ENCODE data around the gene EOLA1. TPM values are rescaled to one million over a fixed set of nuclear protein-coding genes. Genes with fewer than 3 reads are reported as not detected.
"Not testable (repeated sequence)": the region's sequence is repeated elsewhere in the genome, so short reads cannot be mapped to it uniquely, and the experiment has no call there.

Gene EOLA1
- total RNA-seq, 2 experiments from 2014 or later = 33.2 to 37.2 TPM

DNA sequence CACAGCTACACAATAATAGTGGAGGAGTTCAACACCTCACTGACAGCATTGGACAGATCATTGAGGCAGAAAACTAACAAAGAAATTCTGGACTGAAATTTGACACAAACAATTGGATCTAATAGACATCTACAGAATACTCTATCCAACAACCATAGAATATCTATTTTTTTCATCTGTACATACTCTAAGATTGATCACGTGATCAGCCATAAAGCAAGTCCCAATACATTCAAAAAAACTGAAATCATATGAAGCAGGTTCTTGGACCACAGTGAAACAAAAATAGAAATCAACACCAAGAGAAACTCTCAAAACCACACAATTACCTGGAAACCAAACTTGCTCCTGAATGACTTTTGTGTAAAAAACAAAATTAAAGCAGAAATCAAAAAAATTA lies 23.5 kb upstream of the EOLA1 start:
- H3K4me3 Mint-ChIP-seq = no peak overlapping the region
- no peak for DNase-seq
- ChIA-PET CTCF (interaction anchor here (2.1 kb wide), 1 partner anchor 13 kb away, joined by 7 read pairs; the partner anchor contains the start of gene IDS), POLR2A (no interaction called here)
- peaks cover 5% of the 10 kb centered on the region for H3K36me3 Mint-ChIP-seq (ENCODE audit: low read depth)
- H3K27ac Mint-ChIP-seq = no peak overlapping the region
- peaks cover 78% of the 10 kb centered on the region for H3K4me1 Mint-ChIP-seq
- peaks cover 2% of the 10 kb centered on the region for H3K27me3 Mint-ChIP-seq
- H3K9me3 Mint-ChIP-seq = peaks cover 2% of the 10 kb centered on the region

DNA sequence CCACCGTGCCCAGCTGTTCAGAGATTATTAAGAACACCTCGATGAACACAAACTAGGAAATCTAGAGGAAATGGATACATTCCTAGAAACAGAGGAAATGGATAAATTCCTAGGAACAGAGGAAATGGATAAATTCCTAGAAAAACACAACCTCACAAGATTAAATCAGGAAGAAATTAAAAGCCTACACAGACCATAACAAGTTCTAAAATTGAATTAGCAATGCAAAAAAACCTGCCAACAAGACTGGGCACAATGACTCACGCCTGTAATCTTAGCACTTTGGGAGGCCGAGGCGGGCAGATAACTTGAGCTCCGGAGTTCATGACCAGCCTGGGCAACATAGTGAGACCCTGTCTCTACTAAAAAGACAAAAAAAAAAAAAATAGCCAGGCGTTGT lies 22.6 kb upstream of the EOLA1 start:
- Mint-ChIP-seq H3K36me3 (ENCODE audit: low read depth) (peaks cover 5% of the 10 kb centered on the region), H3K4me1 (peaks cover 81% of the 10 kb centered on the region), H3K9me3 (peaks cover 2% of the 10 kb centered on the region), H3K4me3 (no peak overlapping the region), H3K27ac (no peak overlapping the region), H3K27me3 (peaks cover 2% of the 10 kb centered on the region)
- POLR2A ChIA-PET = no interaction called here
- CTCF ChIA-PET = interaction anchor here (2.1 kb wide), 1 partner anchor 13 kb away, joined by 7 read pairs; the partner anchor contains the start of gene IDS
- DNase-seq = no peak

DNA sequence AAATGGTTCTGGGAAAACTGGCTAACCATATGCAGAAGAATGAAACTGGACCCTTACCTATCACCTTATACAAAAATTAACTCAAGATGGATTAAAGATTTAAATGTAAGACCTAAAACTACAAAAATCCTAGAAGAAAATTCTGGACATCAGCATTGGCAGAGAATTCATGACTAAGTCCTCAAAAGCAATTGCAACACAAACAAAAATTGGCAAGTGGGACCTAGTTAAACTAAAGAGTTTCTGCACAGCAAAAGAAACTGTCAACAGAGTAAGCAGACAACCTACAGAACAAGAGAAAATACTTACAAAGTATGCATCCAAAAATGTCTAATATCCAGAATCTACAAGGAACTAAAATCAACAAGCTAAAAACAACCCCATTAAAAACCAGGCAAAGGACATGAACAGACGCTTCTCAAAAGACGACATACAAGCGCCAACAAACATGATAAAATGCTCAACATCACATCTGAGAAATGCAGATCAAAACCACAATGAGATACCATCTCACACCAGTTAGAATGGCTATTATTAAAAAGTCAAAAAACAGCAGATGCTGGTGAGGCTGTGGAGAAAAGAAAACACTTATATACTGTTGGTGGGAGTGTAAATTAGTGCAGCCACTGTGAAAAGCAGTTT lies 20.1 kb upstream of the EOLA1 start:
- H3K36me3 Mint-ChIP-seq (ENCODE audit: low read depth); H3K27me3 Mint-ChIP-seq; POLR2A ChIA-PET; DNase-seq; H3K9me3 Mint-ChIP-seq; H3K27ac Mint-ChIP-seq; H3K4me3 Mint-ChIP-seq: not testable (repeated sequence)
- CTCF ChIA-PET = interaction anchor here (0.6 to 1.0 kb wide), 4 partner anchors 7 to 311 kb away, joined by 3 to 5 read pairs (median 4); no protein-coding TSS in a partner anchor
- H3K4me1 Mint-ChIP-seq = peaks cover 64% of the 10 kb centered on the region

DNA sequence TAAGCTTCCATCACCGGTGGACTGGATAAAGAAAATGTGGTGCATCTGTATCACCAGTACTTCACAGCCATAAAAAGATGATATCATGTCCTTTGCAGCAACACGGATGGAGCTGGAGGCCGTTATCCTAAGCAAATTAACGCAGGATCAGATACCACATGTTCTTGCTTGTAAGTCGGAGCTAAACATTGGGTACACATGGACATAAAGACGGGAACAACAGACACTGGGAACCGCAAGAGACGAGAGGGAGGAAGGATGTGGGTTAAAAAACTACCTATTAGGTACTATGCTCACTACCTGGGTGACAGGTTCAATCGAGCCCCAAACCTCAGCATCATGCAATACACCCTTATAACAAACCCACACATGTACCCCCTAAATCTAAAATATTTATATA lies 19.4 kb upstream of the EOLA1 start:
- CTCF ChIA-PET = interaction anchor here (0.9 to 3.0 kb wide), 3 partner anchors 8 to 14 kb away, joined by 3 to 19 read pairs (median 4); no protein-coding TSS in a partner anchor
- H3K4me1 Mint-ChIP-seq = peaks cover 65% of the 10 kb centered on the region
- DNase-seq = peak; percentile 13
- H3K27ac Mint-ChIP-seq = peak overlapping the region; percentile 62
- peaks cover 2% of the 10 kb centered on the region for H3K27me3 Mint-ChIP-seq
- peaks cover 2% of the 10 kb centered on the region for H3K9me3 Mint-ChIP-seq
- H3K36me3 Mint-ChIP-seq (ENCODE audit: low read depth) = peaks cover 5% of the 10 kb centered on the region
- POLR2A ChIA-PET = no interaction called here
- H3K4me3 Mint-ChIP-seq = peak overlapping the region; percentile 18

DNA sequence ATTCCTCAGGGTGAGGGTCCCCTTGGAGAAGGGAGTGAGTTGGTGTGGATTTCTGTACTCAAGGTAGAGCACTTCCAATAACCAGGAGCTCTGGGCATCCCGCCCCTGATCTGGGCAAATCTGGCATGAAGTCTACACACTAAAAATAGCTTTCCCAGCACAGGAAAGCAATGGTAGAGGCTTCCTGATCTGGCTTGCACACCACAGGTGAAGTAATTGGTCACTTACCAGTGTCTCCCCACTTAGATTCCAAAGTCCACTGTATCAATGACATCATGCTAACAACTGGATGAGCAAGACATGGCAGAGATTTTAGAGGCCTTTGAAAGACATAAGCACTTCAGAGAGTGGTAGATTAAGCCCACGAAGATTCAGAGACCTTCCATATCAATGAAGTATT lies 17.9 kb upstream of the EOLA1 start:
- POLR2A ChIA-PET = no interaction called here
- no peaks in the 10 kb centered on the region for H3K9me3 Mint-ChIP-seq
- H3K27ac Mint-ChIP-seq = no peak overlapping the region
- CTCF ChIA-PET = interaction anchor here (3.0 kb wide), 1 partner anchor 11 kb away, joined by 19 read pairs; no protein-coding TSS in a partner anchor
- peaks cover 3% of the 10 kb centered on the region for H3K36me3 Mint-ChIP-seq (ENCODE audit: low read depth)
- no peaks in the 10 kb centered on the region for H3K27me3 Mint-ChIP-seq
- peaks cover 56% of the 10 kb centered on the region for H3K4me1 Mint-ChIP-seq
- H3K4me3 Mint-ChIP-seq = no peak overlapping the region
- no peak for DNase-seq

DNA sequence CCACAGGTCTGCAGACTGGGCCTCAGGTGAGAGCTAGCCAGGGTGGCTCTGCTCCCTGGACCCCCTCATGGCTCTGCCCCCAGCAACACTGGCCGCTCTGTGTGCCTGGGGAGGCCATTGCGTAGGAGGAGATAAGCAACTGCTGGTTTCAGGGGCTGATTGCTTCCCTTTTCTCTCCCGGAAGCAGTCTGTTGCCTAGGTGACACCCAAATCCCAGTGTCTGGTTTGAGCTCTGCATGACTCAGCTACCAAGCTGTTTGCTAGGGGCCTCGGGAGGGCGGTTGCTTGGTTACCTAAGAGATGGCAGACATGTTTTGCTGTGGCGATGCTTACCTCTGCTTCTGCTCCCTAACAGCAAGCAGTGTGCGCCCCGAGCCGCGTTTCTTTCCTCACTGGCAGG lies 15.4 kb upstream of the EOLA1 start:
- H3K9me3 Mint-ChIP-seq; H3K4me3 Mint-ChIP-seq; POLR2A ChIA-PET; H3K27me3 Mint-ChIP-seq; H3K36me3 Mint-ChIP-seq (ENCODE audit: low read depth): not testable (repeated sequence)
- Mint-ChIP-seq H3K4me1 (peaks cover 47% of the 10 kb centered on the region), H3K27ac (peak overlapping the region; percentile 90)
- peak; percentile 73 for DNase-seq
- CTCF ChIA-PET = interaction anchor here (1.3 kb wide), 1 partner anchor 13 kb away, joined by 6 read pairs; no protein-coding TSS in a partner anchor

DNA sequence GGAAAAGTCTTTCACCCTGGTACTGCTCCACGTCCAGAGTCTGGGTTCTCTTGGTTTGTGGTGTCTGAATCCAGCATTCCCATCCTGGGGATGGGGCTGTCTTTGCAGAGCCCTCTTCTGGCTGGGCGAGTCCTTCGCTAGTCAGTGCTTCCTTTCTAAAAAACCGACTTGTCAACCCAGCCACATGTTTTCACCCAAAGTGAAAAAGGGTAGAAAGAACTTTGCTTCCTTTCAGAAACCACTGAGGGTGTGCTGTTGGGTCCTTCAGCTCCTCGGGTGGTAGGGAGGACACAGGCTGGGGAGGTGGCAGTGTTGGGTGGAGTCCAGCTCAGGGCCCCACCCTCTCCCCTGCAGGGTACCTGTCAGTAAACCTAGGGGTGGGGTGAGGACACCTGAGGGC lies 14.9 kb upstream of the EOLA1 start:
- H3K9me3 Mint-ChIP-seq; H3K27me3 Mint-ChIP-seq; POLR2A ChIA-PET; H3K36me3 Mint-ChIP-seq (ENCODE audit: low read depth): not testable (repeated sequence)
- peaks cover 42% of the 10 kb centered on the region for H3K4me1 Mint-ChIP-seq
- DNase-seq = peak; percentile 42
- CTCF ChIA-PET = interaction anchor here (1.0 kb wide), 1 partner anchor 14 kb away, joined by 3 read pairs; no protein-coding TSS in a partner anchor
- peak overlapping the region; percentile 90 for H3K27ac Mint-ChIP-seq
- H3K4me3 Mint-ChIP-seq = peak overlapping the region; percentile 47

DNA sequence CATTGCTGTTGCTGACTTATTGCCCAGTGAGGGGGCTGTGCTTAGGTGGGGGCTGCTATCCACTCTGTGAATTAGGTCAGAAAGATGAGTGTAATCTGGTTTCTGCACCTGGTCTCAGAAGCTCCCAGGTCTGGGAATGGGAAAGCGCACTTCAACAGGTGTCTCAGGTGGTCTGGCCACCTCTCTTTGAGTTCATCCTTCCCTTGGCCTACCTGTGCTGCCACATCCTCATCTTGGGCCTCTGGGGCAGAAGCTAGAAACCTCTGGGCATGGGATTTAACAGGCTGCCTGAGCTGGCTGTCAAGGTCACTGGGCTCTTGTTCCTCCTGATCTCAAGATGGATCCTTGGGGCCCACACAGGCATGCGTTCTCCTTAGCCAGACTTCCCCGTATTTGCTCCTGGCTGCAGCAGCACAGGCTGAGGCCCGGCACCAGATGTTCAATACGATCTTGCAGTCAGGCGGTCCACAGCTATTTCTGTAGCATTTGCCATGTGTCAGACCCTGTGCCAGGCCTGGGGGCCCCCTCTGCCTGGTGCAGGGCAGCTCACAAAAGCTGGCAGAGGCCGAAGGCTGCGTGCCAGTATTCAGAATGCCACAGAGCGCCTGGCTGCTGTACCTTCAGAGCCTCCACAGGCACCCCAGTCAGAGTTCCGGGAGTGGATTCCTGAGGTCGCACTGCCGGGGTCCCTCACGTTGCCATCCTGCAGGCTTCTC lies 14.3 kb upstream of the EOLA1 start:
- peaks cover 37% of the 10 kb centered on the region for H3K4me1 Mint-ChIP-seq
- POLR2A ChIA-PET; H3K9me3 Mint-ChIP-seq; H3K36me3 Mint-ChIP-seq (ENCODE audit: low read depth); H3K4me3 Mint-ChIP-seq; DNase-seq; H3K27me3 Mint-ChIP-seq: not testable (repeated sequence)
- CTCF ChIA-PET = interaction anchor here (1.0 kb wide), 1 partner anchor 14 kb away, joined by 3 read pairs; no protein-coding TSS in a partner anchor
- peak overlapping the region; percentile 90 for H3K27ac Mint-ChIP-seq

DNA sequence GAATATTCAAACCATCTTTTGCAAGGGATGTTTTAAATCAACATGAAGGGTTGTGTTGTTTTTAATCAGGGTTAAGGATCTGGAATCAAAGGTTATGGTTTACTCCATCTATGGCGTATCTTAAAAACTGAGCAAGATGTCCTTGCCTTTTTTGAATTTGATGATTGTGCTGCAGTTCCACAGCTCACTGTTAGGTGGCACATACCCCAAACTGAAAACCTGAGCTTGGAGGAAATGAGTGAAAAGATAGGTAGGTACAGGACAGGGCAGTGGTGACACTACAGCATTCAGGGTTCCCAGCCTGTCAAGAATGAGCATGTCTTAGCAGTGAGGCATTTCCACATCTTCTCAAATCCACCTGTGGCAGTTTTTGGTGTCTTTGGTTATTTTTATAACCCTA lies 13.1 kb upstream of the EOLA1 start:
- H3K4me3 Mint-ChIP-seq = no peak overlapping the region

DNA sequence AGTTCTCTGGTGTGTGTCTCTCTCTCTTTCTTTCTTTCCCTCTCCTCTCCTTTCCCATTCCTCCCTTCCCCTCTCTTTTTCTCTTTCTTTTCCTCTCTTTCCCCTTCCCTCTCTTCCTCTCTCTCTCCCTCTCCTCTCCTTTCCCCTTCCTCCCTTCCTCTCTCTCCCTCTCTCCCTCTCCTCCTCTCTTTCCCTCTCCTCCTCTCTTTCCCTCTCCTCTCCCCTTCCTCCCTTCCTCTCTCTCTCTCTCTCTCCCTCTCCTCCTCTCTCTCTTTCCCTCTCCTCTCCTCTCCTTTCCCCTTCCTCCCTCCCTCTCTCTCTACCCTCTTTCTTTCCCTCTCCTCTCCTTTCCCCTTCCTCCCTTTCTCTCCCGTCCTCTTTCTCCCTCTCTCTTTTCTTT lies 12.4 kb upstream of the EOLA1 start:
- no peaks in the 10 kb centered on the region for H3K9me3 Mint-ChIP-seq
- no peak for DNase-seq
- CTCF ChIA-PET = interaction anchor here (1.0 to 1.5 kb wide), 4 partner anchors 12 to 24 kb away, joined by 3 to 8 read pairs (median 4); partner anchors contain the start of gene EOLA1
- H3K27me3 Mint-ChIP-seq = no peaks in the 10 kb centered on the region
- no peak overlapping the region for H3K27ac Mint-ChIP-seq
- peaks cover 25% of the 10 kb centered on the region for H3K4me1 Mint-ChIP-seq
- H3K36me3 Mint-ChIP-seq (ENCODE audit: low read depth) = peaks cover 1% of the 10 kb centered on the region
- no peak overlapping the region for H3K4me3 Mint-ChIP-seq
- POLR2A ChIA-PET = interaction anchor here (1.0 kb wide), 1 partner anchor 11 kb away, joined by 4 read pairs; no protein-coding TSS in a partner anchor

More for the DNA sequence above, 13.1 kb upstream of the EOLA1 start:
- CTCF ChIA-PET = interaction anchor here (0.7 to 1.5 kb wide), 4 partner anchors 12 to 49 kb away, joined by 3 to 8 read pairs (median 4); partner anchors contain the start of gene EOLA1
- POLR2A ChIA-PET = interaction anchor here (1.0 kb wide), 1 partner anchor 12 kb away, joined by 4 read pairs; no protein-coding TSS in a partner anchor
- Mint-ChIP-seq H3K4me1 (peaks cover 30% of the 10 kb centered on the region), H3K9me3 (no peaks in the 10 kb centered on the region), H3K27me3 (no peaks in the 10 kb centered on the region), H3K27ac (peak overlapping the region; percentile 73), H3K36me3 (ENCODE audit: low read depth) (peaks cover 1% of the 10 kb centered on the region)
- DNase-seq = peak; percentile 37

DNA sequence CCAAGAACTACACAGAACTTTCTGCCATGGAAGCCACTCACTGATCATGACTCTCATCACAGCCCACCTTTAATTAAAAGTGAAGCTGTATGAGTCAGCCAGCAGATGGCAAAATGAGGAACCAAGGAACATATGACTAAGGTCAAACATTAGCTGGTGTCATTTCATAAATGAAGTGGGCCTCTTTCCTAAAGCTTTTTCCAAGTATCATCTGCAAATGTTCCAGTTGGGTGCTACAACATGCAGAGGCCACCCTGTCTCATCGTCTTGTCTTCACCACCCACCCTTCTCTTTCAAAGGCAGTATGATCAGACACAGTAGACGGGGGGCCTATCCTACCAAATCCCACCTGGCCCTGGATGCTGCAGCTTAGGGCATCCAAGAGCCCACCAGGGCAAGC lies 9.2 kb upstream of the EOLA1 start:
- ChIA-PET CTCF (no interaction called here), POLR2A (no interaction called here)
- H3K27me3 Mint-ChIP-seq = no peaks in the 10 kb centered on the region

DNA sequence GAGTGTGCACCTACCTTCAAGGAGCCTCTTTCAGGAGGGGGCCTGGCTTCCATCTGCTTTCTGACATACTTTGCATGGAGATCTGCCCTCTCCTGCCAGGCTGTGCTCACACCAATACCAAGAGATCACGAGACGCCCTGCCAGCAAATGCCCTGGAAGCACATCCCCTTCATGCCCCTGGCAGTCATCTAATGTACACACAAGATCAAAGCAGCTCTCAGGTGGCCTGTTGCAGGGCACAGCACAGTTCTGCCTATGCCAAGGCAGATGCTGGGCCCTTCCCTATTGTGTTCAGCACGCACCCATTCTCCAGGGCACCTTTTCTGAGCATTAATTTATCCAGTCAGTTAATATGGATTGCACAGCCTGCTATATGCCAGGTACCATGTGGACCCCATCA lies 7.9 kb upstream of the EOLA1 start:
- H3K36me3 Mint-ChIP-seq (ENCODE audit: low read depth); H3K4me3 Mint-ChIP-seq; H3K27me3 Mint-ChIP-seq; H3K27ac Mint-ChIP-seq; POLR2A ChIA-PET; CTCF ChIA-PET; DNase-seq; H3K9me3 Mint-ChIP-seq; H3K4me1 Mint-ChIP-seq: not testable (repeated sequence)

More for the DNA sequence above, 9.2 kb upstream of the EOLA1 start:
- H3K27ac Mint-ChIP-seq = no peak overlapping the region
- H3K4me3 Mint-ChIP-seq = no peak overlapping the region
- DNase-seq = no peak
- no peaks in the 10 kb centered on the region for H3K9me3 Mint-ChIP-seq
- peaks cover 10% of the 10 kb centered on the region for H3K4me1 Mint-ChIP-seq
- H3K36me3 Mint-ChIP-seq (ENCODE audit: low read depth) = peaks cover 3% of the 10 kb centered on the region

DNA sequence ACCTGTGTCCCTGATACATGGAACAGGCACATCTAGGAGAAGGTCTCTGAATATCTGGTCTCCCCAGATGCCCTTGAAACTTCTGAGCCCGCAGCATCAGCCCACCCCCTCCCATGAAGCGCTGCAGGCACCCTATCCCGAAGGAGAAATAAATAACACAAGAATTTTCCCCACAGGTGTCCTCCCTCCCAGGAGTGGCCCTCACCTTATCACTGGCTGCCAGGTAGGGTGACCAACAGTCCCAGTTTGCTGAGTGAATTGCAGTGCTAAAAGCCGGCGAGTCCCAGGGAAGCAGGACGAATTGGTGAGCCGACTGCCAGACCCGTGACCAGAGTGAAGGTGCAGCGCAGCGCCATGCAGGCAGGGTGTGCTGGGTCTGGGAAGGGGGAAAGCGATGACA lies 6.8 kb upstream of the EOLA1 start:
- H3K4me1 Mint-ChIP-seq; CTCF ChIA-PET; H3K27me3 Mint-ChIP-seq; POLR2A ChIA-PET; H3K36me3 Mint-ChIP-seq (ENCODE audit: low read depth); H3K4me3 Mint-ChIP-seq; DNase-seq; H3K9me3 Mint-ChIP-seq; H3K27ac Mint-ChIP-seq: not testable (repeated sequence)
